IgD-negative memory B cell (primary cell): ENCODE measurements around the gene CMTM2. TPM values are rescaled to one million over a fixed set of nuclear protein-coding genes. Genes with fewer than 3 reads are reported as not detected.
A peak's percentile ranks its signal among the peaks of the same experiment; 100 is the strongest.

Experiments
- H3K27ac Mint-ChIP-seq, 3 donors: one replicate each; pipeline ENCODE4 v1.8.0; 2020 to 2022; ENCODE audit warnings: mild to moderate bottlenecking in 3 of 3, mixed read lengths in 3 of 3, moderate library complexity in 1 of 3
- H3K27me3 Mint-ChIP-seq: one replicate; pipeline ENCODE4 v1.8.0; 2021; ENCODE audit warnings: mixed read lengths
- H3K36me3 Mint-ChIP-seq: one replicate; pipeline ENCODE4 v1.8.0; 2020; ENCODE audit warnings: mild to moderate bottlenecking, mixed read lengths
- H3K4me1 Mint-ChIP-seq, 3 donors: one replicate each; pipeline ENCODE4 v1.8.0; 2020 to 2022; ENCODE audit warnings: mixed read lengths in 3 of 3, mild to moderate bottlenecking in 1 of 3
- H3K4me3 Mint-ChIP-seq, 4 donors: one replicate each; pipeline ENCODE4 v1.8.0; 2020 to 2022; ENCODE audit warnings: mild to moderate bottlenecking in 4 of 4, mixed read lengths in 4 of 4, moderate library complexity in 3 of 4
- H3K9me3 Mint-ChIP-seq, 3 donors: one replicate each; pipeline ENCODE4 v1.8.0; 2020 to 2021; ENCODE audit warnings: mixed read lengths in 3 of 3, mild to moderate bottlenecking in 1 of 3
- polyA plus RNA-seq: library from polyadenylated mRNA; unstranded; fragments of 300-500 nt; fragmentation: Illumina TruSeq; gene quantifications from one replicate; pipeline ENCODE4 v1.2.3, GENCODE V29; 2021

Gene CMTM2
- polyA plus RNA-seq, 1 donor from 2014 or later: not detected

DNA sequence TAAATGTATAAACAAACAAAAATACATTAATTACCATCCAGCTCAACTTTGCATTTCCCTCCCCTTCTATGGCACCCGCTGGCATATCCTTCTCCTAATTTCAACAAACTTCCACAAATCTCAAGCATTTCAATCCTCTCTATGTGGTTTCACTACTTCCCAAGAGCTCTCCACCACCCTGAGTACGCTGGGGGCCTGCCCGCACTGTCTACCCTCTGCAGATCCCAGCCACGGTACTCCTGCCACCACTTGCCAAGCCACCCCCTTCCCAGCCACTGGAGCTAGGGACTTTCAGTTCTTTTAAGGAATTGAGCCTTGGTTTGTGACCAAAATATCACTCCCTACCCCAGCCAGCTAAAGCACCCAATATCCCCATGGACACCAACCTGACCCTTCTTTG, 31.2 kb upstream of the CMTM2 start:
- Mint-ChIP-seq H3K27ac (peak overlapping the region in 2 of 3 donors; percentile 46 to 70), H3K9me3 (no peaks in the 10 kb centered on the region), H3K27me3 (no peaks in the 10 kb centered on the region), H3K4me3 (peak overlapping the region in 3 of 4 donors; percentile 15 to 53 (median 28)), H3K4me1 (peaks cover 55 to 72% (median 67%) of the 10 kb centered on the region in 3 donors), H3K36me3 (no peaks in the 10 kb centered on the region)

- Mint-ChIP-seq H3K27me3 (no peaks in the 10 kb centered on the region), H3K36me3 (no peaks in the 10 kb centered on the region), H3K4me1 (peaks cover 54 to 75% (median 71%) of the 10 kb centered on the region in 3 donors), H3K27ac (peak overlapping the region; percentile 70 to 87 (median 75)), H3K4me3 (peak overlapping the region; percentile 23 to 80 (median 66)), H3K9me3 (no peaks in the 10 kb centered on the region)
Observed at GRCh38 chr16:66548868-66549267, 30.4 kb upstream of the CMTM2 start.

DNA sequence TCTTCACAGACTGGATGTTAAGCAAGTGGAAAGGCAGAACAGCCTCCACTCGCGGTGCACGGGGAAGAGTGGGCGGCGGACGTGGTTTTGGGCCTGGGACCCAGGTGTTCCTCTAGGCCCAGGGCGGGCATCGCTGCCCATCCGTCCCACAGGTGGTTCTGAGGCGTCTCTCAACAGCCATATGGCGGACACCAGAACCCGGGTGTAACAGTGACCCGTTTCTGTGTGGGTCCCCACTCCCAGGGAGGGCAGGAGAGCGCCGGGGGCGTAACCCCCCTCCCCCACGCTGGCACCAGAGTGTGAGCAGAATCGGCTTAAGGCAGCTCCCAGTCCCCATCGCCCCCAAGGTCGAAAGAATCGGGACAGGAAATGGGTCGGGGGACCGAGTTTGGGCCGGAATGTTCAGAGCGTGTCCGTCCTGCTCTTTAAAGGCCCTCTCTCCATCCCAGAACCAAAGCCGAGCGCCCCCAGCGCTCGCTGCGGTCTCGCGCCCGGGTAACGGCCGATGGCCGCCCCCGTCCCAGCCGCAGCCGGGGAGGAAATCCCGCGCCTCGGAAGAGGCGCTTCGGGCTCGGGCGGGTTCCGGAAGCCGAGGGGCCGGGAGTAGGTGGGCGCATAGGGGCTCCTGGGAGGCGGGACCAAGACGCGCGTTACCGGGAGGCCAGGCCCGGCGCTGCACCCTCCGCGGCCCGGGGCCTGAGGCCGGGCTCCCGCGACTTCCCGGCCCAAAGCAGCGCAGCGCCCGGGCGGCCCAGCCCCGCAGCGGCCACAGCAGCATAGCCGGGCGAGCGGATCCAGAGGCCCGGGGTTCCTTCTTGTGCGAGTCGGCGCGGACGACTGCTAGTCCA, 29.8 kb upstream of the CMTM2 start, which contains the start of gene TK2:
Gene TK2 (minus strand): TSS at position 839 of the 848 bp plus-strand sequence. CDS start 61 bp downstream, at position 778.
- Mint-ChIP-seq H3K36me3 (peaks cover 2% of the 10 kb centered on the region), H3K9me3 (no peaks in the 10 kb centered on the region), H3K4me3 (peak within 1 kb of the TSS; percentile 78 to 97 (median 90)), H3K4me1 (peaks cover 52 to 74% (median 70%) of the 10 kb centered on the region in 3 donors), H3K27ac (peak within 1 kb of the TSS; percentile 82 to 93 (median 87)), H3K27me3 (no peaks in the 10 kb centered on the region)

DNA sequence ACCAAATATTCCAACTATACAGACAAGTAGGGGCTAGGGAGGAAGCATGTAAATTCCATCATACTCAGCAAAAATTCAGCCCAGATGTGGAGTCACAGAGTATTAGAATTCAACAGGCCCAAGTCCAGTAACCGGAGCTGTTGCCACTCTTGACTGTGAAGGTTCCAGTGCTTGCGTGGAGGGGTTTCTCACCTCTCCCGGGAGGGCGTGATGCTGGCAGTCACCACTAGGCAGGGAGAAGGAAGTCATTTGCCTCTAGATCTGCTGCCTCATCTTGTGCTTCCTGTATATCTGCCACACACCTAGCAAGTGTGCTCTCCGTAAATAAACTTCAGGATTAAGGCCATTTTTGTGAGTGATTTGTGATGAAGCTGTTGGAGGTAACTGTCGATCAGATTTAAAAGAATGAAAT, 27.9 kb upstream of the CMTM2 start:
- peaks cover 50 to 79% (median 71%) of the 10 kb centered on the region in 3 donors for H3K4me1 Mint-ChIP-seq
- H3K4me3 Mint-ChIP-seq: peak overlapping the region; percentile 89 to 99 (median 98)
- H3K9me3 Mint-ChIP-seq: no peaks in the 10 kb centered on the region
- H3K27ac Mint-ChIP-seq: peak overlapping the region; percentile 93 to 99 (median 98)
- H3K27me3 Mint-ChIP-seq: no peaks in the 10 kb centered on the region
- H3K36me3 Mint-ChIP-seq: peaks cover 6% of the 10 kb centered on the region

DNA sequence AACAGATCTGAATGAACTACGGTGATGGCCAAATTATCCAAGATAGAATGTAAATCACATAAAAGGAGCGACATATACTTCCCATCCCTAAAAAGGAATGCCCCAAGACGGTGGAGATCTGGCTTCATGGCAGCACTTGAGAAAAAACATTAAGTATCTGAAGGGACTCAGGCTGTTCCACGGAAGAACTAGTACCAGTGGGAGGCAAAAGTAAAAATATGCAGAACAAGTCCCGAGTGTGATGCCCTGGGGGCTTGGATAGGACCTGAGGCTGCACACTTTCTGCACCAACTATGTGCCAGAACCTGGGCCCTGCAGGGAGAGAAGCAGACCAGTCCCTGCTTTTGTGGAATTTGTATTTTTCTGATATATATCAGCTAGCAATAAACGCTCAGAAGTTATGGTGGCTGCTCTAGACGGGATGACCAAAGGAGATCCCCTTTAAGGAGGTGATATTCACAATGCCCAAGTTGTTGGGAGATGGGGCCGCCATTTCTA, 27.4 kb upstream of the CMTM2 start:
- H3K9me3 Mint-ChIP-seq: no peaks in the 10 kb centered on the region
- H3K36me3 Mint-ChIP-seq: peaks cover 6% of the 10 kb centered on the region
- H3K4me1 Mint-ChIP-seq: peaks cover 50 to 75% (median 68%) of the 10 kb centered on the region in 3 donors
- H3K27ac Mint-ChIP-seq: peak overlapping the region; percentile 93 to 99 (median 98)
- H3K27me3 Mint-ChIP-seq: no peaks in the 10 kb centered on the region
- peak overlapping the region; percentile 89 to 99 (median 98) for H3K4me3 Mint-ChIP-seq

- Mint-ChIP-seq H3K36me3 (peaks cover 8% of the 10 kb centered on the region), H3K9me3 (no peaks in the 10 kb centered on the region), H3K27ac (peak within 1 kb of the TSS; percentile 93 to 99 (median 98)), H3K4me1 (peaks cover 45 to 71% (median 61%) of the 10 kb centered on the region in 3 donors), H3K4me3 (peak within 1 kb of the TSS; percentile 89 to 99 (median 98)), H3K27me3 (no peaks in the 10 kb centered on the region)
Observed at GRCh38 chr16:66552286-66553177, 26.7 kb upstream of the CMTM2 start, which contains the start of gene CKLF. CKLF (plus strand) TSS chr16:66552576; CDS start chr16:66552716, 140 bp downstream.

DNA sequence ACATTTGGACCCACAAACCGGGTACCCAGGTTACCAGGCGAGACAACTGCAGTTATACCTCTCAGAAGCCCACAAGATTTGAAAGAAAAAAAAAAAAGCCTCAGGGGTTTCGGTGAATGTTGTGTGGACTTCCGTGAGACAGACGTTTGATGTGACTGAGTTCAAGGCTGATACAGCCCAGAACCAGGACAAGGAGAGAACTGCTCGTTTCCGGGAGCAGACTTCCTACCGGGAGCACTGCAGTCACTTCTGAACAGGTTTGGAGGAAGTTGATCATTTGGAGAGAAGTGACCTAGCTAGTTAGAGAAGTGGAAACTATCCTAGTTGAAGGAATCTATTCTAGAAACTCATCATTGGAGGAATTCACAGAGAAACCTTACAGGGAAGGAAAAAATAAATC, 26.0 kb upstream of the CMTM2 start:
- H3K4me1 Mint-ChIP-seq: peaks cover 43 to 67% (median 54%) of the 10 kb centered on the region in 3 donors
- H3K4me3 Mint-ChIP-seq: peak overlapping the region; percentile 89 to 99 (median 98)
- peaks cover 11% of the 10 kb centered on the region for H3K36me3 Mint-ChIP-seq
- H3K27me3 Mint-ChIP-seq: no peaks in the 10 kb centered on the region
- H3K9me3 Mint-ChIP-seq: no peaks in the 10 kb centered on the region
- H3K27ac Mint-ChIP-seq: peak overlapping the region; percentile 60 to 93 (median 84)

DNA sequence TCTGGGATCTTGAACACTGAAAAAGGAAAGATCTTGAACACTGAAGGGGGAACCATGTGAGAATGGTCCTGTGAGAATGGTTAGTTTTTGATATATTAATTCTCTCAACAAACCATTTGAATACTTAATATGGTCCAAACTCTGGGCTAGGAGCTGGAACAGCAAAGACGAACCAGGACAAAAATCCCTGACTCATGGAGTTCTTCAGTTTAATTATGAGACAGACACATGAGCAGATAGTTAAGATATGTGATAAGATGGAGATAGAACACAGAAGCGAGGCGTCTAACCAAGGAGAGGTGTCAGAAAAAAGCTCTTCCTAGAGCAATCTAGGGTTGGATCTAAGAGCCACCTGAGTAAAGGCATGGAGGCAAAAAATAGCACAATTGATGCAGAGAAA, 25.2 kb upstream of the CMTM2 start:
- H3K9me3 Mint-ChIP-seq: no peaks in the 10 kb centered on the region
- peak overlapping the region in 3 of 4 donors; percentile 5 to 98 (median 89) for H3K4me3 Mint-ChIP-seq
- peaks cover 13% of the 10 kb centered on the region for H3K36me3 Mint-ChIP-seq
- peaks cover 39 to 59% (median 46%) of the 10 kb centered on the region in 3 donors for H3K4me1 Mint-ChIP-seq
- H3K27me3 Mint-ChIP-seq: no peaks in the 10 kb centered on the region
- peak overlapping the region in 1 of 3 donors; percentile 40 for H3K27ac Mint-ChIP-seq

DNA sequence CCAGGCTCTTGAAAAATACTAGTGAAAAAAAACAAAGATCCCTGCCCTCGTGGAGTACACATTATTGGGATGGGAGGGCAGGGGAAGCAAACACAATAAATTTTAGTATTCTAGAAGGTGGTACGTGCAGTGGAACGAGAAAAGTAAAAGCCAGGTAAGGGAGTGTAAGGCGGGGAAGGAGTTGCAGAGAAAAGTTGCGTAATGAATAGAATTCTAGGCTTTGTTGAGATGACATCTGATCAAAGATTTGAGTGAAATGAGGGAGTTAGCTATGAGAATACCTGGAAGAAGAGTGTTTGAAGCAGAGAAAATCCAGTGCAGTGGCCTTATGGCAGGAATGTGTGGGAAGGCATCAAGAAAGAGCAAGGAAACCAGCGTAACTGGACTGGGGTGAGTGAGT, 24.8 kb upstream of the CMTM2 start:
- Mint-ChIP-seq H3K27me3 (no peaks in the 10 kb centered on the region), H3K27ac (peak overlapping the region in 2 of 3 donors; percentile 40 to 86), H3K4me1 (peaks cover 36 to 57% (median 43%) of the 10 kb centered on the region in 3 donors), H3K9me3 (no peaks in the 10 kb centered on the region), H3K4me3 (peak overlapping the region in 3 of 4 donors; percentile 5 to 89 (median 78)), H3K36me3 (peaks cover 13% of the 10 kb centered on the region)

DNA sequence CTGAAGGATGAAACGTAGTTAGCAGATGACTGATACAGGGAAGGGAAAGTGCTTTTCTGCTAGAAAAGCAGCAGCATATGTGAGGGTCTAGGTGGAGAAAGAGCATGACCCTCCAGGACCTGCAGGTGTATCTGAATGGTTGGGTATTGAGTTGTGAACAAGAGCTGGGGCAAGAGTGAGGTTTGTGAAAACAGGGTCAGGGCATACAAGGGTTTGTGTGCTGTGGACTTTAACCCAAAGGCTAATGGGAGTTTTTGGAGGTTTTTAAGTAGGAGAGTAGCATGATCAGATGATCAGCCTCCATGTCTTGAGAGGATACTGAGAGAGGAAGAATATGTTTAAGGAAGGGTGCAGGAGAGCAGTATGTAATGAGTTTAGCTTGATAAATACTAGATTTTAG, 19.2 kb upstream of the CMTM2 start:
- no peaks in the 10 kb centered on the region for H3K9me3 Mint-ChIP-seq
- H3K4me3 Mint-ChIP-seq: no peak overlapping the region
- peaks cover 9% of the 10 kb centered on the region for H3K36me3 Mint-ChIP-seq
- no peaks in the 10 kb centered on the region for H3K27me3 Mint-ChIP-seq
- no peak overlapping the region for H3K27ac Mint-ChIP-seq
- peaks cover 17 to 34% (median 23%) of the 10 kb centered on the region in 3 donors for H3K4me1 Mint-ChIP-seq

DNA sequence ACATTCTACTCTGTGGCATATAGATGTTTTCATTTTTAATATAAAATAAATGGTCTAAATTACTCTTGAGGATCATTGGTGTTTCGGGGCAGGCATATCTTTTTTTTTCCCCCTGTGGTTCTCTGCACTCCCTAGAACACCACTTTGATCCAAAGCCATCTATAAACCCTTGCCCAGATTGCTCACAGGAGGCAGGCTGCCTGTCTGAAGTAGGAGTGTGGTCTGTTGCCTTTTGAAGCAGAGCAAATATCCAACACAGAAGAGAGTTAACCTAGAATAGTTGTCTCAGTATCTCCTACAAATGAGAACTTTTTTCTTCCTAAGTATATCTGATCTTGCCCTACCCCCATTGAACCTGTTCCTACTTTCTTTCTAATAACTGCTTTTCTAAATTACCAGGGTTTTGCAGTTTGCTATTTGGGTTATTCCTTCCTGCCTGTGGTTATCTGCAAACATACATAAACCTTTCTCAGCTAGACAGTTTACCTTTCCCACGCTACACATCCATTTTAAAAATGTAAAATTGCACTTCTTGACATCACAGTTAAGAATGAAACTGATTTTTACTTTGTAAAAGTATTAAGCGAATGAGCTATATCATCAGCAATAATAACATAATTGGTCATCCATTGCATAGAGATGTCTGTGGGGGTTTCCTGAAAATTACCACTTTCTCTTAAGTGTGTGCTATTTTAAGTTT, 17.7 kb upstream of the CMTM2 start:
- H3K9me3 Mint-ChIP-seq: no peaks in the 10 kb centered on the region
- peak overlapping the region in 1 of 4 donors; percentile 24 for H3K4me3 Mint-ChIP-seq
- peaks cover 9 to 21% (median 15%) of the 10 kb centered on the region in 3 donors for H3K4me1 Mint-ChIP-seq
- H3K36me3 Mint-ChIP-seq: peaks cover 8% of the 10 kb centered on the region
- peak overlapping the region in 2 of 3 donors; percentile 5 to 17 for H3K27ac Mint-ChIP-seq
- no peaks in the 10 kb centered on the region for H3K27me3 Mint-ChIP-seq

- Mint-ChIP-seq H3K4me1 (peaks cover 9 to 21% (median 15%) of the 10 kb centered on the region in 3 donors), H3K27me3 (no peaks in the 10 kb centered on the region), H3K36me3 (peaks cover 8% of the 10 kb centered on the region), H3K9me3 (peaks cover 0 to 1% (median 0%) of the 10 kb centered on the region in 3 donors), H3K4me3 (no peak overlapping the region), H3K27ac (no peak overlapping the region)
Observed at GRCh38 chr16:66562409-66562808, 16.9 kb upstream of the CMTM2 start.

- H3K4me3 Mint-ChIP-seq: no peak overlapping the region
- H3K27me3 Mint-ChIP-seq: no peaks in the 10 kb centered on the region
- no peak overlapping the region for H3K27ac Mint-ChIP-seq
- H3K9me3 Mint-ChIP-seq: peaks cover 0 to 1% (median 0%) of the 10 kb centered on the region in 3 donors
- peaks cover 7% of the 10 kb centered on the region for H3K36me3 Mint-ChIP-seq
- peaks cover 9 to 17% (median 15%) of the 10 kb centered on the region in 3 donors for H3K4me1 Mint-ChIP-seq
Observed at GRCh38 chr16:66562986-66563385, 16.3 kb upstream of the CMTM2 start.
